ENCODE data around the gene HMCN2. TPM values are rescaled to one million over a fixed set of nuclear protein-coding genes. Genes with fewer than 3 reads are reported as not detected.

The HMCN2 gene
- total RNA-seq, 4 donors from 2014 or later, result 9.6 to 21.1 (median 15.5) TPM

GRCh38 chr9:130368631-130369103, 103.1 kb downstream of the HMCN2 start:
- peaks cover 0 to 32% of the 10 kb centered on the region in 2 donors for H3K36me3 ChIP-seq
- H3K9me3 ChIP-seq, result no peaks in the 10 kb centered on the region
- no peak overlapping the region for H3K27ac ChIP-seq
- no peak overlapping the region for H3K4me3 ChIP-seq
- no peak for TF ChIP-seq POLR2A (IDR thresholded peaks at IDR 0.05)
- TF ChIP-seq POLR2AphosphoS5 (IDR thresholded peaks at IDR 0.05), result no peak
- TF ChIP-seq EP300 (IDR thresholded peaks at IDR 0.05), result no peak
- no peak for TF ChIP-seq CTCF (IDR thresholded peaks at IDR 0.05)
- ATAC-seq, result no peak
- WGBS, 2 donors (ENCODE audit: low coverage in 1 of 2), result 18 to 53% methylated on average over 3 to 7 of the region's 8 CpGs
- no peaks in the 10 kb centered on the region for H3K4me1 ChIP-seq
- H3K27me3 ChIP-seq, result no peaks in the 10 kb centered on the region

- H3K27ac ChIP-seq, result no peak overlapping the region
- H3K36me3 ChIP-seq, result peaks cover 0 to 46% of the 10 kb centered on the region in 2 donors
- no peaks in the 10 kb centered on the region for H3K27me3 ChIP-seq
- WGBS, 2 donors (ENCODE audit: low coverage in 1 of 2), result 67 to 90% methylated on average over 2 to 5 of the region's 7 CpGs
- no peak overlapping the region for H3K4me3 ChIP-seq
- no peak for TF ChIP-seq POLR2A (IDR thresholded peaks at IDR 0.05)
- TF ChIP-seq POLR2AphosphoS5 (IDR thresholded peaks at IDR 0.05), result no peak
- TF ChIP-seq EP300 (IDR thresholded peaks at IDR 0.05), result no peak
- no peak for TF ChIP-seq CTCF (IDR thresholded peaks at IDR 0.05)
- no peak for ATAC-seq
- no peaks in the 10 kb centered on the region for H3K9me3 ChIP-seq
- H3K4me1 ChIP-seq, result no peaks in the 10 kb centered on the region
Observed at GRCh38 chr9:130370226-130370625, 104.7 kb downstream of the HMCN2 start.

GRCh38 chr9:130371196-130371966, 105.8 kb downstream of the HMCN2 start:
- H3K9me3 ChIP-seq, result no peaks in the 10 kb centered on the region
- TF ChIP-seq POLR2AphosphoS5 (IDR thresholded peaks at IDR 0.05), result no peak
- TF ChIP-seq POLR2A (IDR thresholded peaks at IDR 0.05), result no peak
- TF ChIP-seq CTCF (IDR thresholded peaks at IDR 0.05), result no peak
- TF ChIP-seq EP300 (IDR thresholded peaks at IDR 0.05), result no peak
- WGBS, 2 donors (ENCODE audit: low coverage in 1 of 2), result 60 to 100% methylated on average over 1 of the region's 3 CpGs

GRCh38 chr9:130372057-130372456, 106.5 kb downstream of the HMCN2 start:
- Histone ChIP-seq H3K27ac (no peak overlapping the region), H3K27me3 (no peaks in the 10 kb centered on the region), H3K4me3 (no peak overlapping the region), H3K9me3 (no peaks in the 10 kb centered on the region), H3K36me3 (peaks cover 0 to 63% of the 10 kb centered on the region in 2 donors), H3K4me1 (no peaks in the 10 kb centered on the region)
- TF ChIP-seq EP300 (IDR thresholded peaks at IDR 0.05), result no peak
- TF ChIP-seq POLR2A (IDR thresholded peaks at IDR 0.05), result no peak
- TF ChIP-seq POLR2AphosphoS5 (IDR thresholded peaks at IDR 0.05), result no peak
- TF ChIP-seq CTCF (IDR thresholded peaks at IDR 0.05), result no peak
- WGBS, 2 donors (ENCODE audit: low coverage in 1 of 2), result 67% methylated on average over 1 of the region's 7 CpGs; no CpG with 5 or more reads in 1 of the 2 donors
- no peak for ATAC-seq

More at GRCh38 chr9:130371196-130371966, 105.8 kb downstream of the HMCN2 start:
- Histone ChIP-seq H3K27ac (no peak overlapping the region), H3K4me1 (no peaks in the 10 kb centered on the region), H3K4me3 (no peak overlapping the region), H3K36me3 (peaks cover 0 to 58% of the 10 kb centered on the region in 2 donors), H3K27me3 (no peaks in the 10 kb centered on the region)
- ATAC-seq, result no peak
